Neural progenitor cell (in vitro differentiated cells): ENCODE results near the gene E4F1.

Experiments used
- CTCF ChIP-seq: fragments of 200-600 bp; sonication (generic); IDR thresholded peaks from 2 replicates; pipeline ENCODE4 v1.5.1; 2017; ENCODE audit warnings: antibody characterized with exemption, mild to moderate bottlenecking
- EZH2 ChIP-seq: fragments of 200-600 bp; sonication (generic); IDR thresholded peaks from 2 replicates; pipeline ENCODE4 v1.6.1; 2017; ENCODE audit warnings: antibody characterized with exemption, mild to moderate bottlenecking, moderate library complexity
- EZH2phosphoT487 ChIP-seq: fragments of 200-600 bp; sonication (generic); IDR thresholded peaks from 2 replicates; pipeline ENCODE4 v1.6.1; 2017; ENCODE audit warnings: antibody characterized with exemption

- TF ChIP-seq CTCF (no peak), EZH2 (no peak), EZH2phosphoT487 (no peak)
Measured at GRCh38 chr16:2207872-2208271, 15.5 kb upstream of the E4F1 start.
